NOMO-1 (cell line): ENCODE results near the gene BPIFB6.

ENCODE experiments used
- DNase-seq, 2 experiments: peaks; one replicate each; lab custom pipeline; 2025; ENCODE audit not compliant: unreplicated experiment in 2 of 2; lab: John Stamatoyannopoulos, UW

The BPIFB6 gene

DNA sequence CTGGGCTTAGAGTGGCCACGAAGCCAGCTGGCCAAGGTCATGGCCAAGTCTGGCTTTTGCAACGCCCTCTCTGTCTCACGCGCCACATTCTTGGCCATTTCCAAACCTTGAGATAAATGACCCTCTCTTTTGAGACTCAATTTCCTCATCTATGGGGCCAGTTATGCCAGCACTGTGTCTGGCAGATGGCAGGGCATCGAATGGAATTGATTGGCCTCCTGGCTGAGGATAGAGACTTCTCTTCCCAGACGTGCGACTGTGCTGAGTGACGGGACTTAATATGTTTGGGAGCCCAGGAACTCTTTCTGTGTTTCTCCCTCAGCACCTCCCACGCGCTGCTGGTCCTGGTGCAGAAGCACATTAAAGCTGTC lies 16.3 kb upstream of the BPIFB6 start:
- no peak for DNase-seq

DNA sequence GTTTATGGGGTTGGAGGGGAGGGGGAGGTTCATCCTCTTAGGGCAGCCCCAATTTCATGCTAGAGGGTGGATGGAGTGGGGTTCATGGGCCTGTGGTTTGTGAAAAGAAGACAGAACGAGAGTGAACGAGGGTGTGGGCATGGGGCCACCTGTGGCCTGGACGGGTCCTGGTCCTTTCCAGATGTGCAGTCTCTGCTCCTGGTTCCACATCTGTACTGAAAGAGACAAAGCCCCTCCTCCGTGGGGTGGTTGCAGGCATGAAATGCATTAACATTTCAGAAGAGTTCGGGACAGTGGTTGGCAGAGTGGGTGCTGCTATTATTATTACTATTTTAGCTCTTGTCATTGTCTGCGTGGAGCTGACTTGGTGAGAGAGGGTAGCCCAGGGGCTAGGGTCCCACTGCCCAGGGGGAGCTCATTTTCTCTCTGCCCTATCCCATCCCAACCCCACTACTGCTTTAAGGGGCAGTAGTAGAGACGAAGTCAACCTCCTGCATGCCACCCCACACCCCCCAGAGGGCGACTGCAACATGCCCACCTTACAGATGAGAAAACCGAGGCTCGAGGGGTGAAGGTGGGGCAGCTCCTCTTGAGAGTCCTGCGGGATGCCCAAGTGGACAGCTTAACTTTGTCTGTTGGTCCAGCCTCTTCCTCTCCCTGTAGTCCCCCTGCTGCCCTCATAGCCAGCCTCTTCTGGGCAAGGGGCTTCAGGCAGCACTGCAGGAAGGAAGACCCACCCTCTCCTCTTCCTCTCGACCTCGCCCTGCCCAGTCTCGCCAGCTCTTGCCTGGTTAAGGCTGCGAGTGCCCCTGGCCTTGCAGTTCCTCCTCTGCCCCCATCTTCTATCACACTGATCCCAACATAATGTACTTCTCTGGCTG lies 15.5 kb upstream of the BPIFB6 start:
- DNase-seq, result no peak

DNA sequence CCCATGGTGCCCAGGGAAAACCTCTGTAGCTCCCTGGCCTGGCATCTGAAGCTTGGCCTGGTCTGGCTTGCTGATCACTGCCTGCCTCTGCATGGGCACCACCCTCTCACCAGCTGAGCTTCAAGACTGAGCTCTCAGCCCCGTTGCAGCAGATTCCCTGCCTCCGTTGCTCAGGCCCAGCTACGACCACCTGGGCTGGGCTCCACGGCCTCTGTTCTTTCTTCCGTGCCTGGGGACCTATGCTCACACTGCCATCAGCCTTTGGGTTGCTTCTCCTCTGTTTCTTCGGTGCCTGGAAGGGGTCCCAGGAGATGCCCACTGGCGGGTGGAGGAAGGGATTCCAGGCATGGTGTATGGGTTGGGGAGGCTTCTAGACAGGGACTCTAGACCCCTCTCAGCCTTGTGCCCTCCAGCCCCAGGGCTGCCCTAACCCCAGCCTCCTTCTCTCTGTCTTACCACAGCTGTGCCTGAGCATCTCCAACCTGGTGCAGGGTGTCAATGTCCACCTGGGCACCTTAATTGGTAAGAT lies 14.8 kb upstream of the BPIFB6 start:
- DNase-seq, result no peak

DNA sequence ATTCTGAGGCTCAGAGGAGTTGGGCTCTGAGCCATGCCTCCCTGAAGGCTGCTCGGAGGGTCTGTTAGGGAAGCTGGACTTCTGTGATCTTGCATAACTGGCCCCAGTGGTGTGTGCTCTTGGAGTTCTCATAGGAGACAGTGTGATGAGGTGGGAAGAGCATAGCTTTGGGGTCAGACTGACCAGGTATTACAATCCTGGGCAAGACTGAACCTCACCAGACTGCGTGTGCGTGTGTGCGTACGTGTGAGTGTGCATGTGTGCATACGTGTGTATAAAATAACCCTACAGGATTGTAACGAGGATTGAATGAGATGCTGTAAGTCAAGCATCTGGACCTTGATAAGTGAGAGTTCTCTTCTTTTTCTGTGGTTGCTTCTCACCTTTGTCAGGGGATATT lies 13.9 kb upstream of the BPIFB6 start:
- DNase-seq, result no peak

DNA sequence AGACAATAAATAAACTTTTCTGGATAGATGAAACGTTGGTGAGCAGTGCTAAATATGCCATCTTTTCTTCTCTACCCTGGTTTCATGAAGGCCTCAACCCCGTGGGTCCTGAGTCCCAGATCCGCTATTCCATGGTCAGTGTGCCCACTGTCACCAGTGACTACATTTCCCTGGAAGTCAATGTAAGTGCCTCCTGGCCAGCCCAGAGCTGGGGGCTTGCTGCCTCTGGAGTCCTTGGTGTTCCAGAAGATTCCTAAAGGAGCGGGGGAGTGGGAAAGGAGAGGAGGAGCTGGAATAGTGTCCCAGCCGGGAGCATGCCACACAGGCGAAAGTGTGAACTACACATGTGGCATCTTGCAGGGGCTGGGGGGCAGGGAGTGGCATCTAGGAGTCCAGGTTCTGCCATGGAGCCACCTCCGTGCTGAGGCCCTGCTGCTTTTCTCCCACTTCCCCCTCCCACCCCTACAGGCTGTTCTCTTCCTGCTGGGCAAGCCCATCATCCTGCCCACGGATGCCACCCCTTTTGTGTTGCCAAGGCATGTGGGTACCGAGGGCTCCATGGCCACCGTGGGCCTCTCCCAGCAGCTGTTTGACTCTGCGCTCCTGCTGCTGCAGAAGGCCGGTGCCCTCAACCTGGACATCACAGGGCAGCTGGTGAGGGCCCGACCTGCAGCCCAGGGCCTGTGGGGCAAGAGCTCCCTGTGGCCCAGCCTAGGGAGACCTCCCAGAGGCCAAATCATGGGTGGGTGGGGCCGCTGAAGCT lies 13.1 kb upstream of the BPIFB6 start:
- DNase-seq, result no peak

DNA sequence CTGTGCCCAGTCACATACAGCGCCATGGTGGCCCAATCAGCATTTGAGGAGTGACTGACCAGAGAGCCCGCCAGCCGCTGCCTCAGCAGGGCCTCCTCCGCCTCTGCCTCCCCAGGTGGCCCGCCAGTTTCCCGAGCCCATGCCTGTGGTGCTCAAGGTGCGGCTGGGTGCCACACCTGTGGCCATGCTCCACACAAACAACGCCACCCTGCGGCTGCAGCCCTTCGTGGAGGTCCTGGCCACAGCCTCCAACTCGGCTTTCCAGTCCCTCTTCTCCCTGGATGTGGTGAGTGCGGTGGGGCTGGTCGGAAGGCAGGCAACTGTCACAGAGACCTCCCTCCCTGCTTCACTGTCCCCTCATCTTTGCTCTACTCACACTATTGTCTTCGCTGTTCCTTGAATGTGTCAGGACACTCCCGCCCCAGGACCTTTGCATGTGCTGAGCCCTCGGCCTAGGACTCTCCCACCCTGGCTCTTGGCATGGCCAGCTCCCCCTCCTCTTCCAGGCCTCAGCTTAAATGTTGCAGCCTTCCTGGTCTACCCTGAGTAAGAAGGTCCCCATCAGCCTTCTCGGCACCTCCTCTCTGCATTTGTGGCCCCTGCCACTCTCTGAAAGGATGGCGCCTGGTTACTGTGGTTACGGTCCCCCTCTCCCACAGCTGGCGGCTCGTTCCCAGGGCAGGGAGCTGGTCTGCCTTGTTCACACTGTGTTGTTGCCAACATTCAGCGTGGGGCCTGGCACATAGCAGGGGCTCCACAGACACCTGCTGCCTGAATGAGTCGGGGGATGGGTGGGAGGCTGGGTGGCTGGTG lies 11.8 kb upstream of the BPIFB6 start:
- DNase-seq, result no peak

DNA sequence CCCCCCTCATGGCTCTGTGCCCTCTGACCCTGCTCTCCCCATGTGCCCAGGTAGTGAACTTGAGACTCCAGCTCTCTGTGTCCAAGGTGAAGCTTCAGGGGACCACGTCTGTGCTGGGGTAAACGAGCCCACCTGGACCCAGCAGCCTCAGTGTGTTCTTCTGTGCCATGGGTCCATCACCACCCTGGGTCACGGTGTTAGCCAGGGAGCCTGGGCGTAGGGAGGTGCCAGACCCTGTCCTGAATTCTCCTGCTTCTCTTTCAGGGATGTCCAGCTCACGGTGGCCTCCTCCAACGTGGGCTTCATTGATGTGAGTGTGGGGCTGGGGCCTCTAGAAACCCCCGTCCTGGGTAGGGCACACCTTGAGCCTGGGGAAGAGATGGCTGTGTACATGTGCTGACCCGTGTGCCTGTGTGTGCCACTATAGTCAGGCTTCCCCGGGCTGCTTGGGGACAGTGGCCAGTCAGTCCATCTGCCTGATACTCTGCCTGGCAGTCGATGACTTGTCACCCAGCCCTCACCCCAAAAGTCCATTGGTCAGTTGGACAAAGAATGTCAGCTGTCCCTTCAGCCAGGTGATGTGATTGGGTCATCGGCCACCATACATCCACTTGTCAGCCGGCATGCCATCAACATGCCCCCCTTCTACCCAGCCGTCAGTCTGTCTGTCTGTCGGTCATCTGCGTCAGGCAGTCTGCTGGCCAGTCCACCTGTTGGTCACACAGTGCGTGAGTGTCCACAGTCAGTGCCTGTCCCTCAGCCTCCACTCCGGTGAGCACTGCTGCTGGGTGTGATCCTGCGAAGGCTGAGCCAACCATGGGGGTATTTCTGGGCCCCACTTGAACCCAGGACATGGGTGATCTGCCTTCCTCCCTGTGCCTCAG lies 10.9 kb upstream of the BPIFB6 start:
- no peak for DNase-seq

DNA sequence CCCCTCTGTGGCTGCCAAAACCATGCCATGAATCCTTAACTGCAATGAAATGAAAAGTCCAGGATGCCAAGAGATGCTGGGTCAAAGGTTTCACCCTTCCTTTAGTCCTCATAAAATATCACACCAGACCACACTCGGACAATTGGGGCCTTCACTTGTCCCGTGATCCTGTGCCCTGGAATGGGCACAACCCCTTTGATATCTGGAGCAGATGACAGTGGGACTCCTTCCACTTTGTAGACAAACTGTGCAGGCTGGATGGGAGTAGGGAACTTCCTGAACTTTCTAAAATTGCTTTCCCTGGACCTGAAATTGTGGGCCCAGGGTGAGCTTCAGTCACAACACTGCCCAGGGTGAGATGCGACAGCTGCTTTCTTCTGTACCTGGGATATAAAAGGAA lies 9.6 kb upstream of the BPIFB6 start:
- no peak for DNase-seq

DNA sequence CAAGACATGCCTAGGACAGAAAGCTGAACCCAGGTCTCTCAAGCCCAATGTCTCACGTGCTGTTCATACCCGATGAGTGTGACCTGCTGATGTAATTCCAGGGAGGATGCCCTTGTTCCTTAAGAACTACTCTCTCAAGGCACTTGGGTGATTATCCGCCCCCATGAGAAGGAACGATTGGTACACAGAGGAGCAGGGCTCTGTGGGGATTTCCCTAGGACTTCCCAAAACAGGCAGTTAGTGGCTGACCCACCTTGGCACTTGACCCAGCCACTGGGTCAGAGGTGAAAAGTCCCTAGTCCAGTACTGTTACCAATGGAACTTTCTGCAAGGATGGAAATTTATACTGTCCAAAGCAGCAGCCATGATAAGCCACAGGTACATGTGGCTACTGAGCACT lies 9.2 kb upstream of the BPIFB6 start:
- no peak for DNase-seq

DNA sequence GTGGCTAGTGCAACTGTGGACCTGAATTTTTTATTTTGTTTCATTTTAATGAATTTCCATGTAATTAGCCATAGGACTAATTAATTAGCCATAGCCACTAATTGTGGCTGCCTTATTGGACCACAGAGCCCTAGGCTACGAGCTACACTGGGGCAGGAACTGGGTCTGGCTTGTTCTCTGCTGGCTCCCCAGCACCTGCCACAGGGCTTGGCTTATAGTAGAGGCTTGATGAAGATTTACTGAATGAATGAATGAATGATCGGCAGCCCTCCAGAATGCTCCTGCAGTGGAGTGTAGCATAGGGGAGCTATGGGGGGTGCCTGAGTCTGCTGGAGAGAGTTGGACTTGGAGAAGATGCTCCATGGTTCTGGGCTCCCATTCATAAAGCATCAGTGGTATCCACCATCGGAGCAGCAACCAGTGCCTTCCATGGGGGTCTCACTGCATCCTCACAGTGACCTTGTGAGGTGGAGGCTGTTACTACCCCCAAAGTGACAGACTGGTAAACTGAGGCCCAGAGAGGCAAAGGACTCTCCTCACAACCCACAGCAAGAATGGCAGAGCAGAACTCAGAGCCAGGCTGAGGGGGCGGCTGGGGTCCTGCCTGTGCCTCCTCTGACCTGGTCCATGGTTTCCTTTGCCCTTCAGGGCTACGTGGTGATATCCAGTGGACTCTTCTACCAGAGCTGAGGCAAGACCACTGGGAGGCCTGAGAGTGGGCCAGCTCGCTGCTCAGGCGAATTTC lies 8.6 kb upstream of the BPIFB6 start:
- DNase-seq, result no peak

DNA sequence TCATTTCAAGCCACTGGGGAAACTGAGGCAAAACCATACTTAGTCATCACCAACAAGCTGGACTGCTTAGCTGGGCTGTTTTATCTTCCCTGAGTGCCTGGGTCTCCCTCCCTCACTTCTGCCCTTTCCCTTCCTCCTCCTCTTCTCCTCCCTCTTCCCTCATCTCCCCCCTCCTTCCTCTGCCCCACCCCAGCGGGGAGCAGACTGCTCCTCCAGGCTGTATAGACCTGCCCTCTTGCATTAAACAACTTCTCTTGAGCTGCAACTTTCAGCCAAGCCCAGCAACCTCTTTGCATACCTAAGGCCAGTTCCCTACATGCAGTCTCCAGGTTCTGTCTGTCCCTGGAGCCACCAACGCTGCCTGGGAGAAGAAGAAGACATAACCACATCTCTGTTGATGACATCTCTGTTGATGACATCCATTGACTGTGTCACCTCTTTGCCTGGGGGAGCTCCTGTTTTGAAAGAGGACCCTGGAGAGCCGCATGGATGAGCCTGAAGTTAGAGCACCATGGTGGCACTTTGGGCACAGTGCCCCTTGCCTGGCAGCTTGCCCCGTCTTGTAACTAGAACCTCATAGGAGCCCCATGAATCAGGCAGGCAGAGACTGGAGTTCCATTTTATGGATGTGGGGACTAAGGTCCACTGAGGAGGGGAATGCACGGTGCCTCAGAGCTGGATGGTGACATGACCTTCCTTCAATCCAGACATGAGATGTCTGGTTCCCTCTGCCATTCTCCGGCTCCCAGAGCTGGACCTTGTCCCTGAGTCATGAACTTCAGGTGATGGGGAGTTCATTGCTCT lies 7.8 kb upstream of the BPIFB6 start:
- no peak for DNase-seq

DNA sequence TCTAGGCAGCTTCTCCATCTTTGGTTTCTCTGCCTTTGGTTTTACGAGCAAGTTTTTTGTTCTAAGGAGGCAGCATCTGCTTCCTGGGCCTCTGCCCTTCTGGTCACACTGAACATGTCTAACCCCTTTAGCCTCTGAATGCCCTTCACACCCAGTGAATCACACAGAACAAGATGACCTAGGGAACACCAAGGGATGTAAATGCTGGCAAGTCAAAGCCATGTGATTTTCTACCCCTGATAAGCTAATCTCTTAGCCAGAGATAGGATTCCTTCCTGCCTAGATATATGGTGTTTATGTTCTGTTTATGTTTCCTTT lies 7.2 kb upstream of the BPIFB6 start:
- no peak for DNase-seq

DNA sequence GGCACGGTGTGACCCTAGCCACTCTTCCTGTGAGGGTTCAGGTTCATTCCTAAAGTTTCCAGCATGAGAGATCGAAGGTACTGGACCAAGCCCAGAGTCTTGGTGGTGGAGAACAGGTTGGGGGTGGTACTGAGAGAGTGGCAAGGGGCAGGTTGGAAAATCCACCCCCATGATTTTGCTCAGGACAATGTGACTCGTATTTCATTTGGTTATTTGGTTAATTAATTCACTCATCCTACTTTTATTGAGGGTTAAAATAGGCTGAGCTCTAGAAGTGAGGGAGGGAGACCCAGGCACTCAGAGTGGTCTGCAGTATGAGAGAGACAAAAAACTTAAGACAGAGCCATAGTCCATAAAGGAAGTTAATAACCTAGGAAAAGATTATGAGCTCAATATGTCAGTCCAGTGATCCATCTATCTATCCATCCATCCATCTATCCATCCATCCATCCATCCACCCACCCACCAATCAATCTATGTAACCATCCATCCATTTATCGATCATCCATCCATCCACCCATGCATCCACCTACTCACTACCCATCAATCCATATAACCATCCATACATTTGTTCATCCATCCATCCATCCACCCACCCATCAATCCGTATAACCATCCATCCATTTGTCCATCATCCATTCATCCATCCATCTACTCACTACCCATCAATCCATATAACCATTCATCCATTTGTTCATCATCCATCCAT lies 6.7 kb upstream of the BPIFB6 start:
- no peak for DNase-seq

DNA sequence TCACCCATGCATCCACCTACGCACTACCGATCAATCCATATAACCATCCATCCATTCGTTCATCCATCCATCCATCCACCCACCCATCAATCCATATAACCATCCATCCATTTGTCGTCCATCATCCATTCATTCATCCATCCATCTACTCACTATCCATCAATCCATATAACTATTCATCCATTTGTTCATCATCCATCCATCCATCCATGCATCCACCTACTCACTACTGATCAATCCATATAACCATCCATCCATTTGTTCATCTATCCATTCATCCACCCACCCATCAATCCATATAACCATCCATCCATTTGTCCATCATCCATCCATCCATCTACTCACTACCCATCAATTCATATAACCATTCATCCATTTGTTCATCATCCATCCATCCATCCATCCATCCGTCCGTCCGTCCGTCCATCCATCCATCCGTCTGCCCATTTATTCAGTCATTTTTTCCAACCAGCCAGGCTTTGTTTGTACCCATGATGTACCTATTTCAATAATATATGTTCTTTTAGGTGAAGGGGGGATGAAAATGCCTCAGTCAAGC lies 6.1 kb upstream of the BPIFB6 start:
- DNase-seq, result no peak

DNA sequence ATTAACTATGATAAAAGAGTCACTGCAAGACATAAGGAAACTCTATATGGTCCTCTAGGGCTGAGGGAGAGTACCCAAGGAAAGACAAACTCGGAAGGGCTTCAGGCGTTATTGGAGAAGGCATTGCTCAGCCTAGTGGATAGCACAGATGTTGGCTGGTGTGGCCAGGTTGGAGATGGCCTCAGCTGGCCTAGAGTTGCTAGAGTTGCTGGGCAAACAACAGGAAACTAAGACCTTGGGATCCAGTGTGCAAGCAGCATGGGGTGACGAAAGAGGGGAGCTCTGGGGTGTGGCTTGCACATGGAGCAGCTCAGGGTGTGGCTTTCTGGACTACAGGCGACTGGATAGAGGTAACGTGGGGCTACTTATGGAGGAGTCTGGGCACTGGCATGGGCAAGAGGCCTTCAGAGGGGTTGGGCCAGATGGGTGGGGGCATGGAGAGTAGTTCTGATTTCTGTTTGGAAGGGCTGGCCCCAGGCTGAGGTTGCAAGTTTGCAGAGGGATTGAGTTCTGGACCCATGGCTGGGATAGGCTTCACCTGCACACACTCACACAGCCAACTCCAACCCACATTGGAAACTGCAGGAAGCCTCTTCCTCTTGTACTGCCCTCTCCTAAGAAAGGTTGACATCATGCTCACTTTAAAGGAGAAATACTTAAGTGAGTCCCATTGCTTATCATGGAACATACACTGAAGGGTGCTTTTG lies 5.2 kb upstream of the BPIFB6 start:
- no peak for DNase-seq

DNA sequence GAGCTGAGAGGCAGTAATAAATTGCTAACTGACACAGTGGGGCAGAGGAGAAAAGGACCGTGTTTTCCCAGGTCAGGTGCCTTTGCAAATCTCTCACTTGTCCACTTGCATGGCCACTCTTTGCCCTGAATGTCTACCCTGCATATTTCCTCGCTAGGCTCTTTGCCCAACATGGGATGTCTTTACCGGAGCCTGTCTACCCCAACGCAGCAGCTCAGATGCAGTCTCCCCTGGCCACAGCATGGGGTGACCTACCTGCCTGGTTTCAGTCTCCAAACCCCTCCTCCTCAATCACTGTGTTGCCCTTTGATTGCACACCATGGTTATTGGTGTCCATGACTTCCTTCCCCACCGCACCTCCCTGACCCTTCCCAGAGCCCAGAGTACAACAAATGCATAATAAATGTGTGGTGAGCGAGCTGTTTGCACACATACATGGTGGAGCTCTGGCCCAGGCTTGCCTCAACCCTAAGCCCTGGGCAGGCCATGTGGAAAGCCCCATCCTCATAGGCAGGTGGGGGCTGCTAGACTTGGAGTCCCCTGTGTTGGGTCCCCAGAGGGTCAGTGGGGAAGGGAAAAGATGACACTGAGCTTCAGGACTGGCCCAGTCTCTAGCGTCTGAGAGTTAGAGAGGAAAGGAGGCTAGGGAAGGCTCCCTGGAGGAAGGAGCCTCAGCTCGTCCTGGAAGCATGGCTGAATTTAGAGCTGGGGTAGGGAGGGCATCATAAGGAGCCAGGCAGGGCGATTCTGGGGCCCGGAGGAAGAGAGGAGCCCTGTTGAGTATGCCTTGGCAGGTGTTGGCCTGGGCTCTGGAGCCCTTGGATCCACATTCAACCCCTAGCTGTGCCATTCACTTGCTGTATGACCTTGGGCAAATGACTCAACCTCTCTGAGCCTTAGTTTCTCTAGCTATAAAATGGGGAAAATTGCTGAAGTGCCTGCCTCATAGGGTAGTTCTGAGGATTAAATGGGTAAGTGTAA lies 4.4 kb upstream of the BPIFB6 start:
- no peak for DNase-seq
